ENCODE data around the gene GARIN5B.

The GARIN5B gene

DNA sequence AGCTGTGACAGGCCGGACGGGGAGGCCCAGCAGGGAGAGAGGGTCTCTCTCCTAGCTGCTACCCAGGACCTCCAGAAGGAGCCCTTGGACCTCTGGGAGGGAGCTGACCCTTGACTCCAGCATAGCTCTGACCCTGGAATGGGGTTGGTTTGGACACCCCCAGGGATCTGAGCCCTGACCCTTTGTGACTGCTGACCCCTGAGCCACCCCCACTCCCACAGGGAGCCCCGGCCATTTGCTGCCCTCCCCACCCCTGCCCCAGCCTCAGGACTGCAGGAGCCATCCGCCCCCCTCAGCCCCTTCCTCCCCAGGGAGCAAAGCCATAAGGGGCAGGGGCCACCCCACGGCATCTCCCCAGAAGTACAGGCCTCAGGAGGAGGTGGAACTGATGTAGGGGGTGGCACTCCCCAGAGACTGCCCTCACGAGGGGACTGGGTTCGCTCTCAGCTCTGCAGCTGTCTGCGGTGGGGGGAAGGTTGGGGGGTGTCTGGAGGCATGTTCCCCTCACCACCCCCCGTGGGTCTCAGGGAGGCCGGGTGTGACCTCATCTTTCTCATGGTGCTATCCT lies 15.5 kb downstream of the GARIN5B start:
- H3K9ac ChIP-seq (ENCODE audit: insufficient read length), result no peak overlapping the region
- H3K27ac ChIP-seq, result no peak overlapping the region

DNA sequence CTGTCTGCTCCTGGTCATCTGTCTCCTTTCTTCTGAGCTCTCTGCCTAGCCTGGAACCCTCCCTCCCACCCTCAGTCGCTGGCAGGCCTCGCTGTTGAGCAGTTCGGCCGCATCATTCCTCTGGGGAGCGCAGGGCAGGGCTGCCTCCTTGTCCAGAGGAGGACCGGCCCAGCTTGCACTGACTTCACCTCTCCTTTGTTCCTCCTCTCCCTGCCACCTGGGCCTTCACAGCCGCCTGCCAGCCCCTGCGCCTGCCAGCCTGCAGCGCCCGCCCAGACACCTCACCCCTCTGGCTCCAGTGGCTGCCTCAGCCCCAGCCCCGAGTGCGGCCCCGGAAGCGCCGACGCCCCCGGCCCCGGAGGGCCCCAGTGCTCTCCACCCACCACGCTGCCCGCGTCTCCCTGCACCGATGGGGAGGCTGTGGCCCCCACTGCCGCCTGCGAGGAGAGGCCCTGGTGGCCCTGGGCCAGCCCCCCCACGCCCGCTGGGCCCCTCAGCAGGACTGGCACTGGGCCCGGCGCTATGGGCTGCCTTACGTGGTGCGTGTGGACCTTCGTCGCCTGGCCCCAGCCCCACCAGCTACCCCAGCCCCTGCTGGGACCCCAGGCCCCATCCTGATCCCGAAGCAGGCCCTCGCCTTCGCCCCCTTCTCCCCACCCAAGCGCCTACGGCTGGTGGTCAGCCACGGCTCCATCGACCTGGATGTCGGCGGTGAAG lies 16.2 kb downstream of the GARIN5B start:
- TF ChIP-seq FOXP2 (optimal IDR thresholded peaks at IDR 0.05; ENCODE audit: control extremely low read depth, extremely low read length, insufficient read depth) (no peak), POLR2AphosphoS5 (IDR thresholded peaks at IDR 0.05; ENCODE audit: borderline replicate concordance, low read depth, low read length) (no peak), EZH2 (IDR thresholded peaks at IDR 0.05) (no peak)
- DNase-seq (ENCODE audit: low read depth, low spot score), result no peak
- H3K4me3 ChIP-seq, result no peak overlapping the region
- no peaks in the 10 kb centered on the region for H3K9me3 ChIP-seq (ENCODE audit: low read depth, low read length)
- no peak overlapping the region for H3K9ac ChIP-seq (ENCODE audit: insufficient read length)
- no peaks in the 10 kb centered on the region; the same call in 1 of the 2 replicates for H3K36me3 ChIP-seq (ENCODE audit: insufficient read depth, low read length)
- no peak overlapping the region for H3K27ac ChIP-seq

More for the DNA sequence above, 15.5 kb downstream of the GARIN5B start:
- H3K36me3 ChIP-seq (ENCODE audit: insufficient read depth, low read length), result no peaks in the 10 kb centered on the region; the same call in 1 of the 2 replicates
- no peak for DNase-seq (ENCODE audit: low read depth, low spot score)
- H3K9me3 ChIP-seq (ENCODE audit: low read depth, low read length), result no peaks in the 10 kb centered on the region
- TF ChIP-seq FOXP2 (optimal IDR thresholded peaks at IDR 0.05; ENCODE audit: control extremely low read depth, extremely low read length, insufficient read depth) (no peak), EZH2 (IDR thresholded peaks at IDR 0.05) (no peak), POLR2AphosphoS5 (IDR thresholded peaks at IDR 0.05; ENCODE audit: borderline replicate concordance, low read depth, low read length) (no peak)
- no peak overlapping the region for H3K4me3 ChIP-seq

DNA sequence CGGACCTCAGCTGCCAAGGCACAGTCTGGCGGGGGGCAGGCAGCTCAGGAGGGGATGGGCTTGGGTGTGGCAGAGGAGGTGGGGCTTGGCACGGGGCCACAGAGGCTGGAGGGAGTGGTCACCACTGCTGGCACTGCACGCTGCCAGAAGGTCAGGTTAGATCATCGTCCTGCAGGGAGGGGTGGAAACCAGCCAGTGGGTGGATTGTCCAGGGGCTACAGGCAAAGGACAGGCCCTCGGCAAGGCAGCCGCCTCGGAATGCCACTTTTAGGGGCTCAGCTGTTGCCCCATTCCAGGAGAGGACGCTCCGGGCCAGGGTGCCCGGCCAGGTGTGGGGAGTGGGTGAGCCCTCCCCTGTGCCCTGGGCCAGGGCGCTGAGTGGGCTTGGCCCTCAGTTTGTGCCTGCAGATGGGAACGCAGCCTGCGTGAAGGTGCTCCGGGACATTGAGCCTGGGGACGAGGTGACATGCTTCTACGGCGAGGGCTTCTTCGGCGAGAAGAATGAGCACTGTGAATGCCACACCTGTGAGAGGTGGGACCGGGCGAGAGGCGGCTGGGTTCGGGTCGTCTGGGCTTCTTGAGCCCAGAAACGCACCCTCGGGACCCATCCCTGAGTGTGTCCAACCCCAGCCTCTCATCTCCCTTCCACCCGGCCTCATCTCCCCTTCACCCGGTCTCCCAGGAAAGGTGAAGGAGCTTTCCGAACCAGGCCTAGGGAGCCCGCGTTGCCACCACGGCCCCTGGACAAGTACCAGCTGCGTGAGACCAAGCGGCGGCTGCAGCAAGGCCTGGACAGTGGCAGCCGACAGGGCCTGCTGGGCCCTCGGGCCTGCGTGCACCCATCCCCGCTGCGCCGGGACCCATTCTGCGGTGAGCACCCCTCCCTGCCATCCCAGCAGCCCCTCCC lies 17.0 kb downstream of the GARIN5B start:
- H3K27ac ChIP-seq, result no peak overlapping the region
- no peak for TF ChIP-seq EZH2 (IDR thresholded peaks at IDR 0.05)
- TF ChIP-seq POLR2AphosphoS5 (IDR thresholded peaks at IDR 0.05; ENCODE audit: borderline replicate concordance, low read depth, low read length), result no peak
- TF ChIP-seq FOXP2 (optimal IDR thresholded peaks at IDR 0.05; ENCODE audit: control extremely low read depth, extremely low read length, insufficient read depth), result no peak
- H3K9ac ChIP-seq (ENCODE audit: insufficient read length), result no peak overlapping the region
- DNase-seq (ENCODE audit: low read depth, low spot score), result no peak
- H3K4me3 ChIP-seq, result no peak overlapping the region
- no peaks in the 10 kb centered on the region for H3K9me3 ChIP-seq (ENCODE audit: low read depth, low read length)
- H3K36me3 ChIP-seq (ENCODE audit: insufficient read depth, low read length), result no peaks in the 10 kb centered on the region; the same call in 1 of the 2 replicates

DNA sequence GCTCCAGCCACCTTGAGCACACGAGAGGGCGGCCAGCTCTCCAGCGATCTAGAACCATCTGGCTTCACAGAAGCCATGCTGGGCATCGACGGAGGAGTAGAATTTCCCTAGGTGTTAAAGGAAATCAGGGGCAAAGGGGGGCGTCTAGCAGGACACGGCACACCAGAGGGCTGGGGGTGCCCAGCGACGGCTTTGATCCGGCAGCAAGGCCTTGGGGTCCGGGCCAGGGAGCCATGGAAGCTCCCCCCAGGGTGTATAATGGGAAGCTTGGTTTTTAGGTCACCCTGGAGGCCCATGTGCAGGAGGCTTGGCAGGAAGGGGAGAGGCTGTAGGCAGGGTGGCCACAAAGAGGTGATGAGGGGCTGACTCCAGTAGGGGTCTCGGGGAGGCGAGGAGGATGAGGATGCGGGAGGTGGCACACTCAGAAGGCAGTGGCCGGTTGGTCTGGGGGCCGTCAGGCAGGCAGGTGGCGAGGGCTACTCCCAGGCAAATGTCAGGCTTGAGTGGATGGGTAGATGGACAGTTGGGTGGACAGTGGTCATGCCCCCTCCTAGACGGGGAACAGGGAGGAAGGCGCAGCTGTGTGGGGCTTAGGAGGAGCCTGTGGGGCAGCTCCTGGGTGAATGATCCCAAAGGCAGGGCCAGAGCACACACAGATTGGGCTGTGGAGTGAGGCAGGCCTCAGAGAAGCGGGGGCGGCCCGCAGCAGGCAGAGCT lies 17.8 kb downstream of the GARIN5B start:
- H3K36me3 ChIP-seq (ENCODE audit: insufficient read depth, low read length), result no peaks in the 10 kb centered on the region; the same call in 1 of the 2 replicates
- no peak overlapping the region for H3K4me3 ChIP-seq
- H3K9ac ChIP-seq (ENCODE audit: insufficient read length), result no peak overlapping the region
- TF ChIP-seq POLR2AphosphoS5 (IDR thresholded peaks at IDR 0.05; ENCODE audit: borderline replicate concordance, low read depth, low read length), result no peak
- TF ChIP-seq EZH2 (IDR thresholded peaks at IDR 0.05), result no peak
- TF ChIP-seq FOXP2 (optimal IDR thresholded peaks at IDR 0.05; ENCODE audit: control extremely low read depth, extremely low read length, insufficient read depth), result no peak
- H3K27ac ChIP-seq, result no peak overlapping the region
- no peak for DNase-seq (ENCODE audit: low read depth, low spot score)
- H3K9me3 ChIP-seq (ENCODE audit: low read depth, low read length), result no peaks in the 10 kb centered on the region

DNA sequence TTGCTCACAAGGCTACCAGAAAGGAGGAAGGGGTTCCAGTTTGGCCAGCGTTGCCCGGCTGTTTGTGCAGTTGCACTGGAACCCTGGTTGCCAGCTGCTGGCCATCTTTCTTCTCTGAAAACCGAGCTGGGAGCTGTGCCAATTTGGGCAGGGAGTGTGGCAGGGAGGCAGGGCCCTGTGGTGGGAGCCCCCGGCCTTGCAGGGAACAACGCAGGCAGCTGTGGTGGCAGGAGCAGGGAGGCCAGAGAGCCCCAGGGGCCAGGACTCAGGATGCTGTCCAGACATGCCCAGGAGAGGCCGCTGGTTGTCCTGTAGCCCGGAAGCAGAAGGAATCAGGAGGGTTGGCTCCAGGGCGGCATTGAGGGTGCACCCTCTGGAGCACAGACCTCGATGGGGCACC lies 18.6 kb downstream of the GARIN5B start:
- H3K4me3 ChIP-seq, result no peak overlapping the region
- no peak overlapping the region for H3K27ac ChIP-seq
- no peaks in the 10 kb centered on the region; the same call in 1 of the 2 replicates for H3K36me3 ChIP-seq (ENCODE audit: insufficient read depth, low read length)
- DNase-seq (ENCODE audit: low read depth, low spot score), result no peak
- no peaks in the 10 kb centered on the region for H3K9me3 ChIP-seq (ENCODE audit: low read depth, low read length)
- TF ChIP-seq FOXP2 (optimal IDR thresholded peaks at IDR 0.05; ENCODE audit: control extremely low read depth, extremely low read length, insufficient read depth), result no peak
- no peak for TF ChIP-seq POLR2AphosphoS5 (IDR thresholded peaks at IDR 0.05; ENCODE audit: borderline replicate concordance, low read depth, low read length)
- H3K9ac ChIP-seq (ENCODE audit: insufficient read length), result no peak overlapping the region

DNA sequence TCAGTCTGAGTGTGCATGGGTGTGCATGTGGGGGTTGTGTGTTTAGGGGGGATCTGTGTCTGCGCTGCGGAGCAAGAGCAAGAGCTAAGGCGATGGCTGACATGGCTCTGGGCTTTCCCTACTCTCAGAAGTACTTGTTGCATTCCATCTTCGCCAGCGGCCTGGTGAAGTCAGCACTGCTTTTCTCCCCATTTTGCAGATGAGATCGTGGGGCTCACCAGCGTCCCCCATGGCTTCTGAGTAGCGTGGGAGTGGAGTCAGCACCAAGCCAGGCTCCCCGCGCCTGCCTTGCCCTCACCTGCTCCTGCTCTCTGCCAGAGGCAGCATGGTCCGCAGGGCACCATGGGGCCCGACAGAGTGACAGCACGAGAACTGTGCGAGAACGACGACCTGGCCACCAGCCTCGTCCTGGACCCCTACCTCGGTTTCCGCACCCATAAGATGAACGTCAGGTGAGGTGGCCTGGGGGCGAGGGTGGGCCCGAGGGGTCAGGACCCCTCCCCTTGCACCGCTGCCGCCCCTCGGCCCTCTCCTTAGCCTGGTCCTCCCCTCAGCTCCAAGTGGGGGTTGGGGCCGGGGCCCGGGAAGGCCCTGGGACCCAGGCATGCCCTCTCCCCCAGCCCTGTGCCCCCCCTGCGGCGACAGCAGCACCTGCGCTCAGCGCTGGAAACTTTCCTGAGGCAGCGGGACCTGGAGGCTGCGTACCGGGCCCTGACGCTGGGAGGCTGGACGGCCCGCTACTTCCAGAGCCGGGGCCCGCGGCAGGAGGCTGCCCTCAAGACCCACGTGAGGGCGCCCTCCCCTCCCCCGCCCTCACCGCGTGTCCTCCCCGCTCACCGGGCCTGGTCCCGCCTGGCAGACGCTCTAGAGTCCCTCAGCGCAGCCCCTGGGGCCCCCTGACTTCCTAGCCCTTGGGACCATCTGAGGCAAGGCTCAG lies 21.2 kb downstream of the GARIN5B start:
- Histone ChIP-seq H3K9ac (ENCODE audit: insufficient read length) (no peak overlapping the region), H3K36me3 (ENCODE audit: insufficient read depth, low read length) (no peaks in the 10 kb centered on the region; the same call in 1 of the 2 replicates), H3K9me3 (ENCODE audit: low read depth, low read length) (no peaks in the 10 kb centered on the region), H3K4me3 (peak overlapping the region; percentile 81), H3K27ac (no peak overlapping the region)
- DNase-seq (ENCODE audit: low read depth, low spot score), result no peak
- TF ChIP-seq POLR2AphosphoS5 (IDR thresholded peaks at IDR 0.05; ENCODE audit: borderline replicate concordance, low read depth, low read length) (no peak), EZH2 (IDR thresholded peaks at IDR 0.05) (no peak)

DNA sequence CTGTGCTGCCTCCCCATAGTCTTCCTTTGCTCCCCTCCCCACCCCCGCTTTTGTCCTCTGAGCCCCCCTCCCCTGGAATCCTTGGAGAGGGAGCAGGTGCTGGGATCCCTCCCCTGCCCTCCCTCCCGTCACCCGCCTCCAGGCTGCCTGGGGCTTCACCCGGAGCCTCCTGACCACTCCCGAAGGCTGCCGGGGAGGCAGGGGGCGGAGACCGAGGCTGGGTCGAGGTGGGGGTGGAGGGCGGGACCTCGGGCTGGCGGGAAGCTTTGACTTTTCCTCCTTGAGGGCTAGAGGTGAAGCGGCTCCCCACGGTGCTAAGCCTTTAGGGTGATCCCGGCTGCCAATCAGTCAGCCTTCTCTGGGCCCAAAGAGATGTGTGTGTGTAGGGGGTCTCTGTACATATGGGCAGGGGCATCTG lies 21.9 kb downstream of the GARIN5B start:
- Histone ChIP-seq H3K9ac (ENCODE audit: insufficient read length) (peak overlapping the region; percentile 86), H3K27ac (no peak overlapping the region), H3K9me3 (ENCODE audit: low read depth, low read length) (no peaks in the 10 kb centered on the region), H3K4me3 (peak overlapping the region; percentile 81), H3K36me3 (ENCODE audit: insufficient read depth, low read length) (no peaks in the 10 kb centered on the region; the same call in 1 of the 2 replicates)
- TF ChIP-seq POLR2AphosphoS5 (IDR thresholded peaks at IDR 0.05; ENCODE audit: borderline replicate concordance, low read depth, low read length) (no peak; the same call in 1 of the 2 replicates), FOXP2 (optimal IDR thresholded peaks at IDR 0.05; ENCODE audit: control extremely low read depth, extremely low read length, insufficient read depth) (no peak), EZH2 (IDR thresholded peaks at IDR 0.05) (no peak)
- no peak for DNase-seq (ENCODE audit: low read depth, low spot score)

Measured in SK-N-MC (cell line).